ENCODE measurements around the gene EIF1AX.
"Not testable (repeated sequence)": the region's sequence is repeated elsewhere in the genome, so short reads cannot be mapped to it uniquely, and the experiment has no call there.

The EIF1AX gene

GRCh38 chrX:20141281-20142220, at the start of gene EIF1AX:
EIF1AX (minus strand) TSS chrX:20141838; CDS start chrX:20141640, 198 bp downstream.
- DNase-seq (ENCODE audit: extremely low spot score, insufficient read length, low read depth) (peak; percentile 53), FAIRE-seq (peak; percentile 99)

- DNase-seq (ENCODE audit: extremely low spot score, insufficient read length, low read depth) (no peak), FAIRE-seq (no peak)
These were observed 47.5 kb upstream of the EIF1AX start for GRCh38 chrX:20189171-20189570.

- DNase-seq (ENCODE audit: extremely low spot score, insufficient read length, low read depth): no peak
- peak; percentile 69 for FAIRE-seq
These were observed 40.1 kb upstream of the EIF1AX start for GRCh38 chrX:20181598-20182329.

GRCh38 chrX:20177093-20177492, 35.5 kb upstream of the EIF1AX start:
- FAIRE-seq: no peak

GRCh38 chrX:20173856-20174255, 32.2 kb upstream of the EIF1AX start:
- FAIRE-seq (no peak), DNase-seq (ENCODE audit: extremely low spot score, insufficient read length, low read depth) (no peak)

More at GRCh38 chrX:20177093-20177492, 35.5 kb upstream of the EIF1AX start:
- DNase-seq (ENCODE audit: extremely low spot score, insufficient read length, low read depth): no peak

- no peak for FAIRE-seq
These were observed 31.7 kb upstream of the EIF1AX start for GRCh38 chrX:20173313-20173712.

GRCh38 chrX:20171887-20172286, 30.2 kb upstream of the EIF1AX start:
- no peak for FAIRE-seq
- DNase-seq (ENCODE audit: extremely low spot score, insufficient read length, low read depth): no peak

More at GRCh38 chrX:20173313-20173712, 31.7 kb upstream of the EIF1AX start:
- no peak for DNase-seq (ENCODE audit: extremely low spot score, insufficient read length, low read depth)

- DNase-seq (ENCODE audit: extremely low spot score, insufficient read length, low read depth); FAIRE-seq: not testable (repeated sequence)
These were observed 20.9 kb upstream of the EIF1AX start for GRCh38 chrX:20162516-20162915.

- FAIRE-seq: no peak
- DNase-seq (ENCODE audit: extremely low spot score, insufficient read length, low read depth): no peak
These were observed 18.3 kb upstream of the EIF1AX start for GRCh38 chrX:20159797-20160385.

- FAIRE-seq (no peak), DNase-seq (ENCODE audit: extremely low spot score, insufficient read length, low read depth) (no peak)
These were observed 10.1 kb upstream of the EIF1AX start for GRCh38 chrX:20151689-20152088.

GRCh38 chrX:20149326-20149725, 7.7 kb upstream of the EIF1AX start:
- DNase-seq (ENCODE audit: extremely low spot score, insufficient read length, low read depth) (no peak), FAIRE-seq (no peak)

- DNase-seq (ENCODE audit: extremely low spot score, insufficient read length, low read depth) (no peak), FAIRE-seq (no peak)
These were observed 5.9 kb upstream of the EIF1AX start for GRCh38 chrX:20147561-20147960.

GRCh38 chrX:20144491-20144890, 2.9 kb upstream of the EIF1AX start:
- DNase-seq (ENCODE audit: extremely low spot score, insufficient read length, low read depth) (no peak), FAIRE-seq (no peak)

GRCh38 chrX:20143561-20143960, 1.9 kb upstream of the EIF1AX start:
- FAIRE-seq (no peak), DNase-seq (ENCODE audit: extremely low spot score, insufficient read length, low read depth) (no peak)

- FAIRE-seq: no peak
- DNase-seq (ENCODE audit: extremely low spot score, insufficient read length, low read depth): no peak
These were observed 1.5 kb upstream of the EIF1AX start for GRCh38 chrX:20143111-20143510.

GRCh38 chrX:20140420-20140819, 1.2 kb downstream of the EIF1AX start:
- peak; percentile 83 for FAIRE-seq
- no peak for DNase-seq (ENCODE audit: extremely low spot score, insufficient read length, low read depth)

- DNase-seq (ENCODE audit: extremely low spot score, insufficient read length, low read depth) (no peak), FAIRE-seq (no peak)
These were observed 1.7 kb downstream of the EIF1AX start for GRCh38 chrX:20139966-20140365.

- FAIRE-seq: no peak
- DNase-seq (ENCODE audit: extremely low spot score, insufficient read length, low read depth): no peak
These were observed 5.7 kb downstream of the EIF1AX start for GRCh38 chrX:20135944-20136343.

GRCh38 chrX:20132666-20133065, 9.0 kb downstream of the EIF1AX start:
- no peak for DNase-seq (ENCODE audit: extremely low spot score, insufficient read length, low read depth)
- FAIRE-seq: no peak

GRCh38 chrX:20130357-20130756, 11.3 kb downstream of the EIF1AX start:
- FAIRE-seq (no peak), DNase-seq (ENCODE audit: extremely low spot score, insufficient read length, low read depth) (no peak)

GRCh38 chrX:20129547-20129946, 12.1 kb downstream of the EIF1AX start:
- FAIRE-seq: no peak

More at GRCh38 chrX:20129547-20129946, 12.1 kb downstream of the EIF1AX start:
- DNase-seq (ENCODE audit: extremely low spot score, insufficient read length, low read depth): no peak

Data from GM18507 (cell line).